ENCODE results near the gene PURB.
"Not testable (repeated sequence)": the region's sequence is repeated elsewhere in the genome, so short reads cannot be mapped to it uniquely, and the experiment has no call there.

The PURB gene

DNA sequence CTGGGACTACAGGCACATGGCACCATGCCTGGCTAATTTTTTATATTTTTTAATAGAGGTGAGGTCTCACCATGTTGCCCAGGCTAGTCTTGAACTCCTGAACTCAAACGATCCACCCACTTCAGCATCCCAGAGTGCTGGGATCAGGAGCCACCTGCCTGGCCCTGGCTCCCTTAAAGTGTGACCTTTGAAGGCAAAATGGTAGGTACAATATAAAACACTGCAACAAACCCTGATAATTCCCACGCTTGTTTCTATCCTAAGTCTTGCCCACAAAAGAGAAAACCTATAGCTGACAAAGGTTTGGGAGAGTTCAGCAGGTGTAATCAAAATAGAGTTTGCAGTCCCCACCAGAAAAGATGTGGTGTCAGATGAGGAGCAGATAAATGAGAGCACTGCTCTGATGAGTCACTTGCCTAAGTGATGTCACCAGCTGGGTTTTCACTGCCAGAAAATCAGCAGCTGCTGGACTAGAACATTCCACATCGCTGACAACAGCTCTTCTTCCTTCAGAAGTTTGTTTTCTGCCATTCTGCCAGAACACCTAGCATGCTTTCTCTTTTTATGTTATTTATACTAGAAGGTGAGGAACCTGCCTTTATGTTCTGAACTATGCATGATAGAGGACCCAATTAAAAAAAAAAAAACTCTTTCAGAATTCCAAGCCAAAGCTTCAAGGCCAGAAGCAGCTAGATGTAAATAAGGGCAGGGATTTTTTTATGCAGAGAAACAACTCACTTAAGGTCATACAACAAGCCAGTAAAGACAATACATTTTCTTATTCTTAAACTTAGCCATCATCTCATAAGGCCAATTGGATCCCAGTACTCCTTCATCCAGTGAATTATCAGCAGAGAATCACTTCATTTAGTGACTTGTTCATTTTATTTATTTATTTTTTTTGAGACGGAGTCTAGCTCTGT, 18.0 kb downstream of the PURB start:
- DNase-seq (ENCODE audit: extremely low spot score) = no peak
- TF ChIP-seq, protein P1, sequence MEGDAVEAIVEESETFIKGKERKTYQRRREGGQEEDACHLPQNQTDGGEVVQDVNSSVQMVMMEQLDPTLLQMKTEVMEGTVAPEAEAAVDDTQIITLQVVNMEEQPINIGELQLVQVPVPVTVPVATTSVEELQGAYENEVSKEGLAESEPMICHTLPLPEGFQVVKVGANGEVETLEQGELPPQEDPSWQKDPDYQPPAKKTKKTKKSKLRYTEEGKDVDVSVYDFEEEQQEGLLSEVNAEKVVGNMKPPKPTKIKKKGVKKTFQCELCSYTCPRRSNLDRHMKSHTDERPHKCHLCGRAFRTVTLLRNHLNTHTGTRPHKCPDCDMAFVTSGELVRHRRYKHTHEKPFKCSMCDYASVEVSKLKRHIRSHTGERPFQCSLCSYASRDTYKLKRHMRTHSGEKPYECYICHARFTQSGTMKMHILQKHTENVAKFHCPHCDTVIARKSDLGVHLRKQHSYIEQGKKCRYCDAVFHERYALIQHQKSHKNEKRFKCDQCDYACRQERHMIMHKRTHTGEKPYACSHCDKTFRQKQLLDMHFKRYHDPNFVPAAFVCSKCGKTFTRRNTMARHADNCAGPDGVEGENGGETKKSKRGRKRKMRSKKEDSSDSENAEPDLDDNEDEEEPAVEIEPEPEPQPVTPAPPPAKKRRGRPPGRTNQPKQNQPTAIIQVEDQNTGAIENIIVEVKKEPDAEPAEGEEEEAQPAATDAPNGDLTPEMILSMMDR (IDR thresholded peaks at IDR 0.05; ENCODE audit: control extremely low read depth, extremely low read depth, low read depth, missing control alignments) = no peak
- ChIA-PET POLR2A (interaction anchor here (1.3 kb wide), 1 partner anchor 18 kb away, joined by 5 read pairs; the partner anchor contains the start of gene PURB), CTCF (interaction anchor here (0.8 to 1.5 kb wide), 5 partner anchors 10 to 56 kb away, joined by 3 to 10 read pairs (median 3); partner anchors contain the start of genes H2AZ2 and PURB)

DNA sequence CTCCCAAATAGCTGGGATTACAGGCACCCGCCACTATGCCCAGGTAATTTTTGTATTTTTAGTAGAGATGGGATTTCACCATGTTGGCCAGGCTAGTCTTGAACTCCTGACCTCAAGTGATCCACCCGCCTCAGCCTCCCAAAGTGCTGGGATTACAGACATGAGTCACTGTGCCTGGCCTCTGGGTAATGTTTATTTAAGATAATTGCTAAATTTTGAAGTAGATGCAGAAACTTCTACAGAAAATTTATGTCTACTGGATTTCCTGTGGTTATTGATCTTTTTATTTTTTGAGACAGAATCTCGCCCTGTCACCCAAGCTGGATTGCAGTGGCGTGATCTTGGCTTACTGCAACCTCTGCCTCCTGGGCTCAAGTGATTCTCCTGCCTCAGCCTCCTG, 23.4 kb downstream of the PURB start:
- POLR2A ChIA-PET; DNase-seq (ENCODE audit: extremely low spot score): not testable (repeated sequence)
- CTCF ChIA-PET = interaction anchor here (1.4 to 4.6 kb wide), 5 partner anchors 9 to 274 kb away, joined by 3 to 22 read pairs (median 6); no protein-coding TSS in a partner anchor

DNA sequence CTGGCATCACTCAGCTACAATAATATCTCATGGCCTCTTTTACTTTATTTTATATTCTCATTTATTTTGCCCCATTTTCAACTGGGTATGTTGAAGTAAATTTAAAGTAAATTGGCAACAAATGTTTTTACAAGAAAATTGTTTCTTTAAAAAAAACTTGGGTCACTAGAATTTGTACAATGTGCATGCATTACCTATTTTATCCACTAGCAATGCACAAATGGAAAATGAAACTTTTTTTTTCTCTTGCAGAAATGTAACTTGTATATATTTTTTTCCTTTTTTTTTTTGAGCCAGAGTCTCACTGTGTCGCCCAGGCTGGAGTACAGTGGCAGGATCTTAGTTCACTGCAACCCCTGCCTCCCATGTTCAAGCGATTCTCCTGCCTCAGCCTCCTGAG, 27.2 kb downstream of the PURB start:
- ChIA-PET CTCF (interaction anchor here (1.4 to 14.8 kb wide), 16 partner anchors 8 to 293 kb away, joined by 3 to 158 read pairs (median 9); partner anchors contain the start of genes H2AZ2 and PURB), POLR2A (interaction anchor here (1.1 kb wide), 1 partner anchor 123 kb away, joined by 3 read pairs; no protein-coding TSS in a partner anchor)
- TF ChIP-seq, protein P1 (IDR thresholded peaks at IDR 0.05; ENCODE audit: control extremely low read depth, extremely low read depth, low read depth, missing control alignments) = no peak
- DNase-seq (ENCODE audit: extremely low spot score) = no peak

DNA sequence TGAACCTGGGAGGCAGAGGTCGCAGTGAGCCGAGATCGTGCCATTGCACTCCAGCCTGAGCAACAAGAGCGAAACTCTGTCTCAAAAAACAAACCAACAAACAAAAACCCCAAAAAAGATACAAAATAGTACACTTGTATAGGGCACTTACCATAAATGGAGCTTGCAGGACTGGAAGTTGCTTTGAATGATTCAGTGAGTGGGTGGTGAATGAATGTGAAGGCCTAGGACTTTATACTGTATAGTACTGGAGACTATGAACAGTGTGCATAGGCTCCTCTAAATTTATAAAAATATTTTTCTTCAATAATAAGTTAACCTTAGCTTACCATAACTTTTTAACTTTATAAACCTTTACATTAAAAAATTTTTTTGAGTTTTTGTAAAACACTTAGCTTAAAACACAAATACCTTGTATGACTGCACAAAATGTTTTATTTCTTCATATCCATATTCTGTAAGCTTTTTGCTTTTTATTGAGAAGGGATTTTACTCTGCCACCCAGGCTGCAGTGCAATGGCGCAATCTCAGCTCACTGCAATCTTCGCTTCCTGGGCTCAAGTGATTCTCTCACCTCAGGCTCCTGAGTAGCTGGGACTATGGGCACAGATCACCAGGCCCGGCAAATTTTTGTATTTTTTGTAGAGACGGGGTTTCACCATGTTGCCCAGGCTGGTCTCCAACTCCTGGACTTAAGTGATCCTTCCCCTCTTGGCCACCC, 30.5 kb downstream of the PURB start:
- CTCF ChIA-PET = interaction anchor here (1.0 to 14.8 kb wide), 7 partner anchors 9 to 281 kb away, joined by 3 to 158 read pairs (median 9); partner anchors contain the start of genes H2AZ2 and PURB
- POLR2A ChIA-PET = no interaction called here
- no peak for DNase-seq (ENCODE audit: extremely low spot score)
- TF ChIP-seq, protein P1 (IDR thresholded peaks at IDR 0.05; ENCODE audit: control extremely low read depth, extremely low read depth, low read depth, missing control alignments) = no peak

DNA sequence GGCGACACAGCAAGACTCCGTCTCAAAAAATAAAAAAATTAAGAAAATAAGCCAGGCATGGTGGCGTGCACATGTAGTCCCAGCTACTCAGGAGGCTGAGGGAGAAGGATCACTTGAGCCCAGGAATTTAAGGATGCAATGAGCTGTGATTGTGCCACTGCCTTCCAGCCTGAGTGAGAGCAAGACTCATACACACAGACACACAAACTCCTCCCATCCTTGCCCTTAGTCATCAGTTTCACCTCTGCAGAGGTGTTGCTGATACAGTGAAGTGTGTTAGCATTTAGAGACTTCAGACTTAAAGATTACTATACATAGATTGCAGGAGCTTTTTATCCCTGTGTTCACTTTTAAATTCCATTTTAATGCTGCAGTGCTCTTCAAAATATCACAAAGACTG, 31.9 kb downstream of the PURB start:
- CTCF ChIA-PET = interaction anchor here (1.4 to 14.8 kb wide), 5 partner anchors 10 to 283 kb away, joined by 4 to 158 read pairs (median 9); partner anchors contain the start of gene PURB
- POLR2A ChIA-PET = no interaction called here
- TF ChIP-seq, protein P1 (IDR thresholded peaks at IDR 0.05; ENCODE audit: control extremely low read depth, extremely low read depth, low read depth, missing control alignments) = no peak
- no peak for DNase-seq (ENCODE audit: extremely low spot score)

DNA sequence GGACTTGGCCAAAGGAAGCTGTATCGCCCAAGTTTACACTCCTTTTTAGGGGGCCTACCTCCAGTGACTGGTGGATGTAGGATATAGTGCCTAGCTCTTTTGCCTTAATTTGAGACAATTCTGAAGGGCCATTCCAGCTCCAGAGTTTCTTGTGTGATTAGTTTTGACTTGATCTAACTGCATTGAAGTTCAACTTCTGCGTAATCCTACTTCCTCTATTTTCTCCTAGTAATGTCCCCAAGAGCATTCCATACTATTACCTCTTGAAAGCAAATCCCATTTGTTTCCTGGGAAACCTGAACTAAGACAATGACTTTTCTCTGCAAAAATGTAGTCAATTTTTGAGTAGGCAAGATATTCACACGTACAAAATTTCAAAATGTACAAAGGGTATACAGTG, 32.7 kb downstream of the PURB start:
- CTCF ChIA-PET = interaction anchor here (1.2 to 14.8 kb wide), 6 partner anchors 11 to 283 kb away, joined by 3 to 158 read pairs (median 6); no protein-coding TSS in a partner anchor
- DNase-seq (ENCODE audit: extremely low spot score) = no peak
- TF ChIP-seq, protein P1 (IDR thresholded peaks at IDR 0.05; ENCODE audit: control extremely low read depth, extremely low read depth, low read depth, missing control alignments) = no peak
- POLR2A ChIA-PET = no interaction called here

All from GM10248 (cell line).